Fibroblast of lung (primary cell): ENCODE data around the gene TRPM3. TPM values are rescaled to one million over a fixed set of nuclear protein-coding genes. Genes with fewer than 3 reads are reported as not detected.
"Not testable (repeated sequence)": the region's sequence is repeated elsewhere in the genome, so short reads cannot be mapped to it uniquely, and the experiment has no call there.

Experiments used
- DNase-seq, 2 donors: peaks; one replicate each; pipeline versions ENCODE4 v3.0.0 to v3.0.0-alpha.2; 2010; ENCODE audit warnings: low read depth in 2 of 2
- H2AFZ ChIP-seq: 2 replicates; pipeline ENCODE4 v1.5.1; 2012; ENCODE audit warnings: low read length, control low read depth, inconsistent platforms
- H3K27ac ChIP-seq: 2 replicates; pipeline ENCODE4 v1.5.1; 2011; ENCODE audit warnings: low read length, control low read depth; ENCODE audit not compliant: insufficient read depth
- H3K27me3 ChIP-seq: 2 replicates; pipeline ENCODE4 v1.5.1; 2011; ENCODE audit warnings: mild to moderate bottlenecking, low read length; ENCODE audit not compliant: control insufficient read depth, insufficient read depth
- H3K36me3 ChIP-seq: 2 replicates; pipeline ENCODE4 v1.5.1; 2011; ENCODE audit warnings: low read length; ENCODE audit not compliant: control insufficient read depth, insufficient read depth
- H3K4me1 ChIP-seq: 2 replicates; pipeline ENCODE4 v1.5.1; 2011; ENCODE audit warnings: low read length; ENCODE audit not compliant: control insufficient read depth, insufficient read depth; ENCODE audit errors: extremely low read depth
- H3K4me2 ChIP-seq: 2 replicates; pipeline ENCODE4 v1.5.1; 2011; ENCODE audit warnings: low read length, control low read depth; ENCODE audit not compliant: insufficient read depth; ENCODE audit errors: extremely low read depth
- H3K4me3 ChIP-seq, 4 experiments: fragments of 200-600 bp in 1 of 4; sonication (generic) in 1 of 4; replicated peaks in 1 of 4; 2 replicates each; pipeline ENCODE4 v1.5.1; 2011 to 2016; ENCODE audit warnings: low read length in 4 of 4, low read depth in 3 of 4, mild to moderate bottlenecking in 3 of 4, control low read depth in 2 of 4, inconsistent platforms in 1 of 4, mixed read lengths in 1 of 4; ENCODE audit not compliant: insufficient read depth in 1 of 4; ENCODE audit errors: control extremely low read depth in 1 of 4
- H3K79me2 ChIP-seq: 2 replicates; pipeline ENCODE4 v1.5.1; 2012; ENCODE audit warnings: mild to moderate bottlenecking, low read length, inconsistent platforms; ENCODE audit not compliant: control insufficient read depth, insufficient read depth
- H3K9ac ChIP-seq: 2 replicates; pipeline ENCODE4 v1.5.1; 2011; ENCODE audit warnings: mild to moderate bottlenecking, low read length, control low read depth; ENCODE audit not compliant: insufficient read depth
- H3K9me3 ChIP-seq: 2 replicates; pipeline ENCODE4 v1.5.1; 2012; ENCODE audit warnings: low read depth, low read length; ENCODE audit not compliant: control insufficient read depth, insufficient read depth
- H4K20me1 ChIP-seq: 2 replicates; pipeline ENCODE4 v1.5.1; 2011; ENCODE audit warnings: low read length; ENCODE audit not compliant: control insufficient read depth, insufficient read depth; ENCODE audit errors: extremely low read depth
- CTCF ChIP-seq, 2 donors: IDR thresholded peaks in 1 of 2; conservative IDR thresholded peaks in 1 of 2; 1 replicate in 1 of 2; 2 replicates in 1 of 2; pipeline ENCODE4 v1.5.1; 2011 to 2012; ENCODE audit warnings: low read length in 2 of 2, control low read depth in 1 of 2, inconsistent platforms in 1 of 2, low read depth in 1 of 2, mild to moderate bottlenecking in 1 of 2
- EZH2 ChIP-seq: IDR thresholded peaks from 2 replicates; pipeline ENCODE4 v1.5.1; 2012; ENCODE audit warnings: low read length, control low read depth, mild to moderate bottlenecking; ENCODE audit errors: missing control alignments
- polyA plus RNA-seq, 2 donors: library from polyadenylated mRNA; depleted of rRNA in 1 of 2; stranded (reverse) in 1 of 2; unstranded in 1 of 2; fragments of >200 nt; gene quantifications; 2 replicates each; pipeline ENCODE4 v1.2.1, GENCODE V29; 2011 to 2012; ENCODE audit warnings: missing spikeins in 1 of 2
- total RNA-seq: library from RNA; depleted of rRNA; stranded (reverse); fragments of >200 nt; gene quantifications from 2 replicates; pipeline ENCODE4 v1.2.1, GENCODE V29; 2014

TRPM3 gene
- total and polyA plus RNA-seq, 2 donors (not counting 1 experiment from before 2014, with no cell fraction given) = 0.05 to 0.50 TPM

GRCh38 chr9:70658765-70659164 lies 462.7 kb downstream of the TRPM3 start:
- H3K27ac ChIP-seq = no peak overlapping the region
- no peak overlapping the region for H3K4me2 ChIP-seq
- no peaks in the 10 kb centered on the region for H3K79me2 ChIP-seq
- no peak for TF ChIP-seq CTCF (conservative IDR thresholded peaks at IDR 0.05 in 1 of 2, IDR thresholded peaks at IDR 0.05 in 1 of 2; ENCODE audit: low read depth in 1 of 2, low read length in 2 of 2)
- no peak for TF ChIP-seq EZH2
- H2AFZ ChIP-seq = no peak overlapping the region
- H3K27me3 ChIP-seq = no peaks in the 10 kb centered on the region
- H3K4me1 ChIP-seq = no peaks in the 10 kb centered on the region
- no peak for DNase-seq
- H3K9me3 ChIP-seq = no peaks in the 10 kb centered on the region
- no peak overlapping the region for H3K4me3 ChIP-seq
- no peaks in the 10 kb centered on the region for H3K36me3 ChIP-seq
- no peak overlapping the region for H3K9ac ChIP-seq
- no peaks in the 10 kb centered on the region for H4K20me1 ChIP-seq

GRCh38 chr9:70656281-70656680 lies 465.1 kb downstream of the TRPM3 start:
- Histone ChIP-seq H3K9ac (no peak overlapping the region), H2AFZ (no peak overlapping the region), H3K9me3 (no peaks in the 10 kb centered on the region), H3K27me3 (no peaks in the 10 kb centered on the region), H3K79me2 (no peaks in the 10 kb centered on the region), H3K36me3 (no peaks in the 10 kb centered on the region), H3K27ac (no peak overlapping the region), H3K4me1 (no peaks in the 10 kb centered on the region), H3K4me3 (no peak overlapping the region), H4K20me1 (no peaks in the 10 kb centered on the region), H3K4me2 (no peak overlapping the region)
- no peak for DNase-seq
- TF ChIP-seq EZH2 (no peak), CTCF (conservative IDR thresholded peaks at IDR 0.05 in 1 of 2, IDR thresholded peaks at IDR 0.05 in 1 of 2; ENCODE audit: low read depth in 1 of 2, low read length in 2 of 2) (no peak)

- Histone ChIP-seq H3K4me3 (no peak overlapping the region), H3K4me1 (no peaks in the 10 kb centered on the region), H2AFZ (no peak overlapping the region)
Observed at GRCh38 chr9:70654144-70654543, 467.3 kb downstream of the TRPM3 start.

GRCh38 chr9:70644627-70645026 lies 476.8 kb downstream of the TRPM3 start:
- not testable (repeated sequence) for H3K27ac ChIP-seq, H3K79me2 ChIP-seq, H3K4me3 ChIP-seq, H3K27me3 ChIP-seq, H3K9me3 ChIP-seq, H4K20me1 ChIP-seq, H3K4me2 ChIP-seq, H3K4me1 ChIP-seq, H2AFZ ChIP-seq, H3K36me3 ChIP-seq, H3K9ac ChIP-seq, DNase-seq

More at GRCh38 chr9:70654144-70654543, 467.3 kb downstream of the TRPM3 start:
- Histone ChIP-seq H3K4me2 (no peak overlapping the region), H3K79me2 (no peaks in the 10 kb centered on the region), H3K36me3 (no peaks in the 10 kb centered on the region), H3K27me3 (no peaks in the 10 kb centered on the region), H3K9ac (no peak overlapping the region), H3K27ac (no peak overlapping the region), H3K9me3 (no peaks in the 10 kb centered on the region), H4K20me1 (no peaks in the 10 kb centered on the region)
- DNase-seq = no peak
- no peak for TF ChIP-seq EZH2
